NCI-H1092 (cell line): Measurements from ENCODE around the gene PPP1R7.

Experiments used
- DNase-seq: peaks from one replicate; lab custom pipeline; 2025; lab: John Stamatoyannopoulos, UW

Gene PPP1R7

DNA sequence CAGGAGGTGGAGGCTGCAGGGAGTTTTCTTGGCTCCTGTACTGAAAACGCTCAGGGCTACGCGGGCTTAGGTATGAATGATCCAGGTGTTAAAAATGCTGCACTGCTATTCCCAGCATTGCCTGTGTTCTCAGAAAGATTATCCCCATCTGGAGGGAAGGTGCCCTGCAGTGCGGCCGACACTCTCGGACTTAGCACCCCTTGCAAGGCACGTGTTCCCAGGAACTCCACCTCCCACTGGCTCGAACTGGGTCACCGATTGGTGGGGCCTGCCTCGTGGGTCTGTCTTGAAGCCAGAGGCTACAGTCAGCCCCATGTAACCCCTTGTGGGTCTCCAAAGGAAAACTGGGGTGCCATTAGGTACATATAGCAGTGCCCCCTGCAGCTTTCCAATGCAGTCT is 63.9 kb downstream of the PPP1R7 start:
- DNase-seq = no peak

DNA sequence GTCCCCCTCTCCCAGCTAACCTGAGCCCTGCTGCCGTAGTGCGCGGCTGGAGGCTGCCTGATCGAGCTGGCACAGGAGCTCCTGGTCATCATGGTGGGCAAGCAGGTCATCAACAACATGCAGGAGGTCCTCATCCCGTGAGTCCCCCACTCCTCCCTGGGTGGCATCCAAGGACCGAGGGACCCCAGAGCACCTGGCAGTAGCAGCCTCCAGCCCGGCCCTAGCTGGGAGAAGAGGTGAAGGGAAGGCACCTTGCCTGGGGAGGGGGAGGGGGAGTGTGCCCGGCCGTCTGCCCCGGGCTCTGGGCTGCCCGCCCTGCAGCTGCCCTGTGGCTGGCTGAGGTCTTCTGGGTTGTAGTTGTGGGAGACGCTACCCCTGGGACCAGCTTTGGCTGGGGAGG is 64.5 kb downstream of the PPP1R7 start:
- no peak for DNase-seq

DNA sequence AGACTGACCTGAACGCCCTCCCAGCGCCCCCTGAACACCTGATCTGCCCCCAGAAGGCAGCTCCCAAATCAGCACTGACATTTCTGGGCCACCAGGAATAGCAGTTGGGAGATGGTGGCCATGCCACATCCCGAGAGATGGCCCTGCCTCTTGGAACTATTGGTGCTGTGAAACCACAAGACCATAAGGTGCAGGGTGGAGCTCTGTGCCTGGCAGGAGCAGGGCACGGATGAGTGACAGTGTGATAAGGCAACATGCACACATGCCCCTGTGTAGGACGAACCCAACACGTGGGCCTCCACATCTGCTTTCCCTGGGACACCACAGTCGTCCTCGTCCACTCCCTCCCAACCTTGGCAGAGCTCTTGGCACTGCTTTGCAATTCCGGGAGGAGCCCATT is 65.2 kb downstream of the PPP1R7 start:
- no peak for DNase-seq

DNA sequence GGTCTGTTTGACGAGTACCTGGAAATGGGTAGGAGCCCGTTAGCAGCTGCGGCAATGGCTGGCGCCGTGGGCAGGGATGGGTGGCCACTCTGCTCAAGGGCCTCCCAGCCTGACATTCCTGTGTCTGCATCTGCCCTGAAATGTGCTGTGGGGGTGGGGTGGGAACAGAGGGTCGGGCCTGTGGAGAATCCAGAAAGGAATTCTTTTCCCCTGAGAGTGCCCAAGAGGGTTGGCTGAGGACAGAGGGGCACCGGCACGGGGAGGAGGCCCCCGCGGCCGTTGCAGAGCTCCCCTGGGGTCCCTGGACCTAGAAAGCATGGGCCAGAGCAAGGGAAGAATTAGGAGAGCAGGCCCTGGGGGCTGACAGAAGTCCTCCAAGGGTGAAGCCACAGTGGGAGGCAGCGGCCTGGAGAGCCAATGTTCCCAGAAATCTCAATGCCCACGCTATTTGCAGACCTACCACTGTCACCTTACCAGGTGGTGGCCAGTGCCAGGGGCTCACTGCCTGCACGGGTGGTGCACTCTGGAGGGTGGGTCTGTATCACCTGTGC is 66.0 kb downstream of the PPP1R7 start:
- no peak for DNase-seq

DNA sequence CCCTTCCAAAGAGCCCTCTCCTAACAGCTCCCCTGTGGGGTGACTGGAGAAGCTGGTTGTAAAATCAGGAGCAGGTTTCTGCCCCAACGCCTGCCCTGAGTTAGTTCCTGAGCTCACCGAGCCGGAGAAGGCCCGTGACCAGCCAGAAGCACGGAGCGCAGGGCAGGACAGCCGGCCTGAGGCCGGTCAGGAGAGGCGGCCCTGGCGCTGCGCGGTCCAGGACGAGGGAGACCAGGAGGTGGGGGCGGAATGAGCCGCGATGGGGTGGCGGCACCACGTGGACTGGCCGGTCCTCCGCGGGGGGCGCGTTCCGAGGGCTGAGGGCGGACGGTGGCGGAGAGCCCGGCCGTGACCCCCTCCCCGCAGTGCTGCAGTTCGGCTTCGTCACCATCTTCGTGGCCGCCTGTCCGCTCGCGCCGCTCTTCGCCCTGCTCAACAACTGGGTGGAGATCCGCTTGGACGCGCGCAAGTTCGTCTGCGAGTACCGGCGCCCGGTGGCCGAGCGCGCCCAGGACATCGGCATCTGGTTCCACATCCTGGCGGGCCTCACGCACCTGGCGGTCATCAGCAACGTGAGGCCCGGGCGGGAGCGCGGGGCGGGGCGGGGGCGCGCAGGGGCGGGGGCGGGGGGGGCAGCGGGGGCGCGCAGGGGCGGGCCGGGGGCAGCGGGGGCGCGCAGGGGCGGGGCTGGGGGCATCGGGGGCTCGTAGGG is 67.2 kb downstream of the PPP1R7 start:
- no peak for DNase-seq

DNA sequence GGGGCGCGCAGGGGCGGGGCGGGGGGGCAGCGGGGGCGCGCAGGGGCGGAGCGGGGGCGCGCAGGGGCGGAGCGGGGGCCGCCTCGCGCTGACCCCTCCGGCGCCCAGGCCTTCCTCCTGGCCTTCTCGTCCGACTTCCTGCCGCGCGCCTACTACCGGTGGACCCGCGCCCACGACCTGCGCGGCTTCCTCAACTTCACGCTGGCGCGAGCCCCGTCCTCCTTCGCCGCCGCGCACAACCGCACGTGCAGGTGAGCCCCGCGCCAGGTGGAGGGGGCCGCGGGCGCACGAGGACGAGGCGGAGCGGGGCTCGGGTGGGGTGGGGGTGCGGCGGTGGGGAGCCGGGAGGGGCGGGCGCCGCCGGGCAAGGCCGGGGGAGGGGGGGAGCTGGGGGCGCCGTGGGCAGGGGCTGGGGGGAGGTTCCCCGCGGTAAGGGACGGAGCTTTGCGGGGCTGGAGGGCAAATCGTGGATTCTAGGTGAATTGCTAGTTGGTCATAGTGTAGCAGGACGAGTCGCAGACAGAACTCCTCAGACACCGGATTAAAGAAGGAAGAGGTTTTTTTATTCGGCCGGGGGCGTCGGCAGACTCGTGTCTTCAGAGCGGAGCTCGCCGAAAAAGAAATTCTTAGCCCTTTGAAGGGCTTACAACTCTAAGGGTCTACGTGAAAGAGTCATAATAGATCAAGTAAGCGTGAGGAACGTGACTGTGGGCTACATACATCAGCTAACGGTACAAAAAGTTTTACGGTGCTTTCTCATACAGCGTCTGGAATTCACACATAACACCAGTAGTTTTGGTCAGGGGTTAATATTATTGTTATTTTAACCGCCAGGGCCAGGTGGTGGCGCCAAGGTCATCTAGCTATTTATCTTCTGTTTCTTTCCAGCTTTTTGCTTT is 68.1 kb downstream of the PPP1R7 start:
- no peak for DNase-seq

DNA sequence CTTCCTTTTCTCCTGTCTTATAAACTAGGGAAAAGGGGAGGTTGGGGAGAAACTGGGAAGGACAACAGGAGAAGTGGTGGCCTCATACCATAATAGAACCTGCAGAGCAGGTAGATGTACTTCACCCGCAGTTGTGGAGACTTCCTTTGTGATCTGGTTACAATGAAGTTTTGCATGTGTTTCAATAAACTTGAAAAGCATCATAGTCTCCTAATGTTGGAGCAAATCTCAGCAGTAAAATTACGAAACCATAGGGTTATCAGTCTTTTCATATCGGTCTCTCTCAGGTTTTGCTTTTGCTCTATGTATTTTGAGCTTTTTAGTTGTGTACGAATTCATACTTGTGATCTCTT is 68.7 kb downstream of the PPP1R7 start:
- no peak for DNase-seq

DNA sequence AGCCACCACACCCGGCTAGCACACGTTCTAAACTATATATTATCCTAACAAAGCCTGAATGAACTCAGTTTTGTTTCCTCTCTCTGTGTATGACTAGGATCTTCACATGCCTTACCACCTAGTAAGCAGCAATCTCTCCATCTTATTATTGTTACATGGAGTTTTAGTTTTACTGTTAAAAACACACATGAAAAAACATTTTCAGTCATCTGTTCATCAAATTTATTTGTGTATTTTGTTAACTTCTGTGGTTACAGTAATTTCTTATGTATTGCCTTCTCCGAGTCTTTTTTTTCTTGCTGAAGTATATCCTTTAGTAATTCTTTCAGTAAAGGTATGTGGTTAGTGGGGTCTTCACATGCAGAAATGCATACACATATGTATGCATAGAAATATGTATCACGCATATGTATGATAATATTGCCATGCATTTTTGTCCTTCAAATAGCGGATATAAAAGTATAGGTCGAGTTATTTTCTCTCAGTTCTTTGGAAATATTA is 69.6 kb downstream of the PPP1R7 start:
- DNase-seq = no peak

DNA sequence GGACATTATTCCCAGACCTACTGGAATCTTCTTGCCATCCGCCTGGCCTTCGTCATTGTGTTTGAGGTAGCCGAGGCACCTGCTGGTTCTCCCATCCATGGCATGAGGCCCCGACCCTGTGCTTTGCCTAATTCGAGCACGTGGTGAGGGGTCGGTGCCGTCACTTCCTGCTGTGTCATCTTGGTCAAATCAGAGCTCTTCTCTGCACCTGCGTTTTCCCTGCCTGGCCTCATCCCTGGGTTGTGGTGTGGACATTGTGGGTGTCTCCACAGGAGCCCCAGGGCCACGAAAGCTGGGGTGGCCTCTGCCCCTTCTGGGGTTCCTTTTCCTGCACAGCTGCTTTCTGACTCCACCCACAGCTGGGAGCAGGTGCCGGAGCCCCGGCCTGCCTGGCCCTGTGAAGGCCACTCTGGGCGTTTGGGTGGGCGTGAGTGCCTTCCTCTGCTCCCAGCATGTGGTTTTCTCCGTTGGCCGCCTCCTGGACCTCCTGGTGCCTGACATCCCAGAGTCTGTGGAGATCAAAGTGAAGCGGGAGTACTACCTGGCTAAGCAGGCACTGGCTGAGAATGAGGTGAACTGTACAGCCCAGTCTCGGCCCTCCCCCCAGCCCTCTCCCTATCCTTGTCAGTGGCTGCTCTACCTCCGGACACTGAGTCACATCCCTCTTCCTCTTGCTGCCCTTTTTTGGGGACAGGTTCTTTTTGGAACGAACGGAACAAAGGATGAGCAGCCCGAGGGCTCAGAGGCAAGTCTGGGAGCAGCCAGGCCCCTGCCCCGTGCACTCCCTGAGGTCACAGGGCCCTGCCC is 73.1 kb downstream of the PPP1R7 start:
- DNase-seq = no peak

DNA sequence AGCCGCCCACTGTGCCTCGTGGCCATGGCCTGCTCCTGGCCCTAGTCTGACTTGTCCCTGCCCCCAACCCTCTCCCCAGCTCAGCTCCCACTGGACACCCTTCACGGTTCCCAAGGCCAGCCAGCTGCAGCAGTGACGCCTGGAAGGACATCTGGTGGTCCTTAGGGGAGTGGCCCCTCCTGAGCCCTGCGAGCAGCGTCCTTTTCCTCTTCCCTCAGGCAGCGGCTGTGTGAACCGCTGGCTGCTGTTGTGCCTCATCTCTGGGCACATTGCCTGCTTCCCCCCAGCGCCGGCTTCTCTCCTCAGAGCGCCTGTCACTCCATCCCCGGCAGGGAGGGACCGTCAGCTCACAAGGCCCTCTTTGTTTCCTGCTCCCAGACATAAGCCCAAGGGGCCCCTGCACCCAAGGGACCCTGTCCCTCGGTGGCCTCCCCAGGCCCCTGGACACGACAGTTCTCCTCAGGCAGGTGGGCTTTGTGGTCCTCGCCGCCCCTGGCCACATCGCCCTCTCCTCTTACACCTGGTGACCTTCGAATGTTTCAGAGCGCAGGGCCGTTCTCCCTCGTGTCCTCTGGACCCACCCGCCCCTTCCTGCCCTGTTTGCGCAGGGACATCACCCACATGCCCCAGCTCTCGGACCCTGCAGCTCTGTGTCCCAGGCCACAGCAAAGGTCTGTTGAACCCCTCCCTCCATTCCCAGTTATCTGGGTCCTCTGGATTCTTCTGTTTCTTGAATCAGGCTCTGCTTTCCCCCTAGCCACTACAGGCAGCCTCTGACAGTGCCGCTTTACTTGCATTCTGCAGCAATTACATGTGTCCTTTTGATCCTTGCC is 74.0 kb downstream of the PPP1R7 start:
- no peak for DNase-seq

DNA sequence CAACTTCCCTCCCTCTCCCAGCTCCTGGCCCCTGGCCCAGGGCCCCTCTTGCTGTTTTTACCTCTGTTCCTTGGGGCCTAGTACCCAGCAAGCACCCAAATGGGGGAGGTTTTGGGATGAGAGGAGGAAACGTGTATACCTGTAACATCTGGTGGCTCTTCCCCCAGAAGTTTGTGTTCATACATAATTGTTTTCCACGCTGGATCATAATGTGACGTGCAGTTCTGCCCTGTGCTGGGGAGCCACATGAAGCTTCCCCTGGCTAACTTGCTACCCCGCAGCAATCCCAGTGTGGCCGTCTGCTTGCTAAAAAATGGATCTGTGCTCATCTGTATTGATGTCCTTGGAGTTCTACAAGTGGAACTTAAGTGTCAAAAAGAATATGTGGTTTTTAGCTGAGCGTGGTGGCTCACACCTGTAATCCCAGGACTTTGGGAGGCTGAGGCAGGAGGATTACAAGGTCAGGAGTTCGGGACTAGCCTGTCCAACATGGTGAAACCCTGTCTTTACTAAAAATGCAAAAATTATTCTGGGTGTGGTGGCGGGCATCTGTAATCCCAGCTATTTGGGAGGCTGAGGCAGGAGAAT is 74.7 kb downstream of the PPP1R7 start:
- DNase-seq = no peak

DNA sequence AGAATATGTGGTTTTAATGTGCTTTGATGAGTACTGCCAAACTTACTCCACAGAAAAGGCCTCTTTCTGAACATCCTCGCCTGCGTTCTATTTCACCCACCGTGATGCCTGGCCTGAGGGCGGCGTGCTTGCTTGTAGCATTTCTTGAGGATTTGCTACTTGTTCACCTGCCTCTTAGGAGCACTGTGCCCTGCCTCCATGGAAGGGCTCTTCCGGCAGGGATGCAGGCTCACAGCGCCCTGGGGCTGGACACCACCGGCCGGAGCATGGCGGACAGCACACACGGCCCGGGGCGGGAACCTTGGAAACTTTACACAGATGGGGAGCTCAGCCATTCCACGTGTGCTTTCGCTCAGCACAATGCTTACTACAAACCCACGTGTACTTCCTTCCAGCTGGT is 75.3 kb downstream of the PPP1R7 start:
- no peak for DNase-seq

DNA sequence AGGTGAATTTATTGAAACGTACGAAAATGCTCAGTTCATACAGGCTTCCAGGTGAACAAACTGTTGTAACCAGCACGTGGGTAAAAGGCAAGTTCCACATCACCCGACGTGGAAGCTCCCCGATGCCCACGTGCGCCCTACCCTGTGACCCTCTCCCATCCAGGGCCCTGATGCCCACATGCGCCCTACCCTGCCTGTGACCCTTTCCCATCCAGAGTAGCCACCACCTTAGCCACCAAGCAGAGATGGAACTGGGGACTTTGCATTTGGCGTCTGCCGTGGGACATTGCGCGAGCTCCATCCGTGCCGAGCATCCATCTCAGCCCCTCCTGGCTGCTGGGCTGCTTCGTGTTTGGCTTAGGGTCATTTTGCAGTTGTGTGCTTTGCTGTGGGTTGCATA is 75.7 kb downstream of the PPP1R7 start:
- no peak for DNase-seq

DNA sequence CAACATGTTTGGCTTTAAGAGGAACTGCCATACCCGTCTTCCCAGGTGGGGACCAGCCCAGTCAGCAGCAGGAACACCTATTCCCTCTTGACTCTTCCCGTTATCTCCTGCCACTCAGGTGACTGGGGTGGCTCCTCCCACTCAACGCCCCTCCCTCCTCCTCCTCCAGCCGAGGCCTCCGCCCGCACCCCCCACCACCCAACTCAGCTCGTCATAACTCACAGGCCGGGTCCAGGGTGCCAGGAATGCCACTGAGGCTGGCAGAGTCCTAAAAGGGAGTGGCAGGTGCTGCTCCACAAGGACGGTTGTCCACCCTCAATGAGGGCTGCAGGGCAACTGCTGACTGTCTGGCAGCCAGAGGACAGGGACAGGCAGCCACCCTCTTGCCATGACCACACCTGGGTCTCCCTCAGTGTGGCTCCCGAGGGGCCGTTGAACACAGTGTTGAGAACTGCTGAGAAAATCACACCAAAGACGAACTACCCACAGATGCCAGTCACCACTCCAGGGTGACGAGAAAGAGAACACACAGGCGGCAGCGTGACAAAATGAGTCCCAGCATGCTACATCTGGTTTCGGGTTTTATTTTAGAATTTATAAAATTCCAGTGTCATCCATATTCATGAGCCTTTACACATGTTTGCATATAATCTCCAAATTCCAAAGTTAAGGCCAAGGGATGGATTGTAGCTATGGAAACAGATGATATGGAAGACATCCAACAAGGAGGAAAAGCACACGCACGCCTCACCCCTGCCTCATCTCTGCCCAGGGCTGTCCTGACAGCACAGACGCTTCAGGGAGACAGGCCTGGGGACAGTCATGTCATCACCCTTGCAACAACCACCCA is 76.7 kb downstream of the PPP1R7 start:
- DNase-seq = no peak

DNA sequence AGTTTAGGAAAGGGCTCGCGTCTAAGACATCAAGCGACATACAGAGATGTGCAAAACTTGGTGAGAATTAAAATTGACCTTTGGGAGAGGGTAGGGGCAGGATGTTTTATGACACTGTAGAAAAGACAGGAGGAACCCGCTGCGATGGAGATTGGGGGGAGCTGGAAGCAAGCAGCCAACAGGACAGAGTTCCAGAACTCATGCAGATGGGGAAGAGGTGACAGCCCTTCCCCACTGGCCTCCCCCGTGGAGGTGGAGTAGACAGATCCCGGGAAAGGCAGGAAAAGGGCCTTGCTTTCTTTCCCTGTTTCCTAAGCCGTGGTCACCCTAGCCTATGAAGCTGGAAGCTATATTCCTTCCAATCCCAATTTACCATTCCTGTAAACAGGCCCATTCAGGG is 77.3 kb downstream of the PPP1R7 start:
- DNase-seq = no peak

DNA sequence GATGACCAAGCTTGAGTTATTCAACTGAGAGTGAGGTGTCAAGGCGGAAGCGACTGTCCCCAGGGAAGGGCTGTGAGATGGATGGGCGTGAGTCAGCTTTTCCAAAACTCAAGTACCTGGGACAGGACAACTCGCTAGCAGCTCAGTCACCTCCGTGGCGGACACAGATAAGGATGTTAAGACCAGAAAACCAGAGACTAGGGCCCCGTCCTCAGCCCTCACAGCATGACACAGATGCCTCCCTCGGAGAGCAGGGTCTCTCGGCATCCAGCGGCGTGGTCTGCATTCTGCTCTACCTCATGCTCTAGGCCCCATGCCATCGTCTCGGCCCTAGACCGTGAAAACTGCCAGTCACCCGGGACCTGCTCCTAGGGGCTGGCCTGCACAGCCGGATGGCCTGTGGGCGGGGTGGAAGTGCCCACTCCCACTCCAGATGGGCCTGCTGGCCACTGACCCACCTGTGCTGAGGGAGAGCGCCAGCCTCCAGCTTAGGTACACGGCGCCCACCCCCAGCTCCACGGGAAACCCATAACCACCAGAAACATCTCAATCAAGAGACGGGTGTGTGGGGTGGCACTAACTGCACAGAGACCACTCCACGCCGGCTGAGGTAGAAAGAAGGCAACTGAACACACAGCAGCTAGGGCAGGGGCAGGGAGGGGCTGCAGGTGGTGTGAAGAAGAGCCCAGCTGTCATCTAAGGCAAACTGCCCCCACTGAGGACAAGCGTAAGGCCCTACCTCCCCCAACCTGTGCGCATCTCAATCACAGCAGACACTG is 78.0 kb downstream of the PPP1R7 start:
- DNase-seq = no peak

DNA sequence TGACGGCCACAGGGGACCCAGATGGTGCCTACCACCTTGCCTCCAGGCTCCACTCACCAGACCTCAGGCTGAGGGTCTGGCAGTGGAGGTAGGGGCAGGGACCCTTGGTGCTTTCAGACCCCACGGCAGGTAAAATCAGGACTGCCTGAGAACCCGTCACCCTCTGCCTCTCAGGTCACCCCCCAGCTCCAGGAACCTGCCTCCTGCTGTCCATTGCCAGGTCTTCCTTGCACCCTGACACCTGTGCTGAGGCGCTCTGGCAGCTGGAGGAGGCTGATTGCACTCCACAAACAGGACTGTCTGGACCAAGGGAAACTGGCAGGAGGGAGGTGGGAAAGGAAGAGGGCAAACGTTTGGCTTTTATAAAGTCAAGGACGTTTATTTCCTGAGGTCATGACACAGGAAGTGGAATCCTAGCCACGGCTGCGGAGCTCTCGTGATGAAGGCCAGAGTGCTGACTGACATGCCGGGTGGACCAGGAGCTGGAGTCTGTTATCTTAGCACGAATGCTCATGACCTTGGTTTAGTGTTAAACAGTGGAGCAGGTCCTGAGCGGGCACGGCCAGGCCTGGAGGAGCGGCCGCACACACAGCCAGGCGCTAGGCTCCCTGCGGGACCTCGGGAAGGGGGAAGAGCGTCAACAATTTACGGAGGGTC is 78.7 kb downstream of the PPP1R7 start:
- no peak for DNase-seq

DNA sequence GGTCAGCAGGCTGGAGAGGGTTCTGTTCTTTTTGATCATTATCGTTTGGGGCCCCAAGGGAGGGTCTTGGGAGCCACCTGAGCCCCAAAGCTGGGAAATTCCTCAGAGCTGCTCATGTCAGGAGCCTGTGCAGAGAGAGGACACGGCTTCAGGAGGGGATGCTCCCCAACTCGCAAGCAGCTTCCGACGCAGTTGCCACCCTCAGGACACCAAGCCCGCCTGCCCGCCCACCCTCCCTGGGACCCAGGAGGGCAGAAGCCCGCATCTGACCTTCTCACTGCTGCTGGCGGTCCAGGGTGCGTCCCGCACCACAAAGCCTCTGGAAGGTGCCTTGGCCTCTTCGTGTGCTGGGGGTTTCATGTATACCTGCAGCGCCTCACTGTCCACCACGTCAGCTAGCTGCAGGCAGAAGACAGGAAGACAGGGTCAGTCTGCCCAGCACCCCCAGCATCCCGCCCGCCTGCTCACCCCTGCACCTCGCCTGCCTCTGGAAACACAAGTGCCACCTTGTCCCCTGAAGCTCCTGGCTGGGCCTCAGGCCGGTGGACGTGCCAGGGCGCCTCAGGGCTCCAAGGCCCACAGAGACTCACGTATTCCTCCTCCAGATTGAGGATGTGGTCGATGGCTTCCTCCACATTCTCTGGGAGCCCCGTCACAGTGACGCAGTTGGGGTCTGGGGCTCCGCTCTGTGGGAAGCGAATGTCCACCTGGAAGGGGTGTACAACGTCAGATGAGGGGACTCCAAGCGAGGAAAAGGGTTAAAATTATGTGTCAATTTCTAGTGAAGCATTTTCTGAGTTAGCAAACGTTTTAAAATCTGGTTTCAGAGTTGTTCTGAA is 79.5 kb downstream of the PPP1R7 start:
- DNase-seq = no peak
